ENCODE measurements around the gene UMAD1. TPM values are rescaled to one million over a fixed set of nuclear protein-coding genes. Genes with fewer than 3 reads are reported as not detected.

The UMAD1 gene
- total RNA-seq, 1 donor from 2014 or later, result 9.3 TPM

Other genes with a start within 250 kb of the UMAD1 start
- 0.11 TPM in 1 of 2 replicates, not detected in the other for gene COL28A1, start 104.9 kb upstream of the UMAD1 start, total RNA-seq
- gene MIOS, start 73.9 kb upstream of the UMAD1 start, total RNA-seq, result 14.7 and 16.4 TPM in 2 replicates
- 14.6 and 17.7 TPM in 2 replicates for gene RPA3, start 77.9 kb downstream of the UMAD1 start, total RNA-seq